Activated T-cell treated with anti-CD3 and anti-CD28 coated beads, Interleukin-2, amount 50 U/mL, for 4 hours (primary cell): ENCODE results near the gene WFIKKN2. TPM values are rescaled to one million over a fixed set of nuclear protein-coding genes. Genes with fewer than 3 reads are reported as not detected.
"Not testable (repeated sequence)": the region's sequence is repeated elsewhere in the genome, so short reads cannot be mapped to it uniquely, and the experiment has no call there.

ENCODE experiments used
- ATAC-seq, 2 donors: fragments of 200-7000 bp; cut with Tn5 transposase; one replicate each; pipeline ENCODE4 v1.10.0; 2021
- DNase-seq: peaks from one replicate; pipeline ENCODE4 v3.0.0-alpha.2; 2020
- H3K27me3 Mint-ChIP-seq: one replicate; pipeline ENCODE4 v1.8.0; 2021; ENCODE audit warnings: low read depth, mixed read lengths
- H3K36me3 Mint-ChIP-seq: one replicate; pipeline ENCODE4 v1.8.0; 2022; ENCODE audit warnings: mixed read lengths; ENCODE audit not compliant: insufficient read depth
- H3K4me1 Mint-ChIP-seq: one replicate; pipeline ENCODE4 v1.8.0; 2021; ENCODE audit warnings: low read depth, mixed read lengths
- H3K4me3 Mint-ChIP-seq: one replicate; pipeline ENCODE4 v1.8.0; 2021; ENCODE audit warnings: mild to moderate bottlenecking, moderate library complexity, mixed read lengths
- H3K9me3 Mint-ChIP-seq: one replicate; pipeline ENCODE4 v1.8.0; 2021; ENCODE audit warnings: mixed read lengths
- total RNA-seq, 3 donors: library from RNA; stranded (reverse); gene quantifications; one replicate each; pipeline ENCODE4 v1.2.1, GENCODE V29; 2021

WFIKKN2 gene
- total RNA-seq, 3 donors from 2014 or later = not detected

GRCh38 chr17:50845240-50846147 is 10.1 kb downstream of the WFIKKN2 start:
- Mint-ChIP-seq H3K4me3 (no peak overlapping the region), H3K4me1 (peaks cover 1% of the 10 kb centered on the region), H3K9me3 (no peaks in the 10 kb centered on the region), H3K36me3 (no peaks in the 10 kb centered on the region), H3K27me3 (no peaks in the 10 kb centered on the region)
- DNase-seq = no peak
- no peak for ATAC-seq

GRCh38 chr17:50847566-50847965 is 12.2 kb downstream of the WFIKKN2 start:
- Mint-ChIP-seq H3K36me3 (no peaks in the 10 kb centered on the region), H3K4me1 (peaks cover 10% of the 10 kb centered on the region), H3K9me3 (no peaks in the 10 kb centered on the region), H3K4me3 (no peak overlapping the region), H3K27me3 (no peaks in the 10 kb centered on the region)
- ATAC-seq (no peak), DNase-seq (no peak)

- Mint-ChIP-seq H3K4me1 (peaks cover 14% of the 10 kb centered on the region), H3K36me3 (no peaks in the 10 kb centered on the region), H3K9me3 (no peaks in the 10 kb centered on the region), H3K27me3 (no peaks in the 10 kb centered on the region), H3K4me3 (no peak overlapping the region)
- no peak for ATAC-seq
- DNase-seq = no peak
These were observed 12.7 kb downstream of the WFIKKN2 start for GRCh38 chr17:50848039-50848438.

- no peaks in the 10 kb centered on the region for H3K36me3 Mint-ChIP-seq
- no peaks in the 10 kb centered on the region for H3K27me3 Mint-ChIP-seq
- ATAC-seq (no peak), DNase-seq (no peak)
- H3K4me3 Mint-ChIP-seq = no peak overlapping the region
- peaks cover 17% of the 10 kb centered on the region for H3K4me1 Mint-ChIP-seq
- no peaks in the 10 kb centered on the region for H3K9me3 Mint-ChIP-seq
These were observed 13.3 kb downstream of the WFIKKN2 start for GRCh38 chr17:50848711-50849110.

- Mint-ChIP-seq H3K27me3 (no peaks in the 10 kb centered on the region), H3K4me1 (peaks cover 20% of the 10 kb centered on the region), H3K9me3 (no peaks in the 10 kb centered on the region), H3K36me3 (no peaks in the 10 kb centered on the region), H3K4me3 (no peak overlapping the region)
- DNase-seq (no peak), ATAC-seq (no peak)
These were observed 15.3 kb downstream of the WFIKKN2 start for GRCh38 chr17:50850640-50851039.

GRCh38 chr17:50853015-50853615 is 17.7 kb downstream of the WFIKKN2 start:
- Mint-ChIP-seq H3K4me1 (peaks cover 23% of the 10 kb centered on the region), H3K4me3 (no peak overlapping the region), H3K9me3 (no peaks in the 10 kb centered on the region), H3K27me3 (peaks cover 2% of the 10 kb centered on the region), H3K36me3 (no peaks in the 10 kb centered on the region)
- no peak for ATAC-seq
- no peak for DNase-seq

GRCh38 chr17:50853781-50854180 is 18.4 kb downstream of the WFIKKN2 start:
- H3K9me3 Mint-ChIP-seq = no peaks in the 10 kb centered on the region
- no peaks in the 10 kb centered on the region for H3K36me3 Mint-ChIP-seq
- ATAC-seq = no peak

GRCh38 chr17:50855708-50856330 is 20.4 kb downstream of the WFIKKN2 start:
- Mint-ChIP-seq H3K9me3 (no peaks in the 10 kb centered on the region), H3K27me3 (peaks cover 2% of the 10 kb centered on the region), H3K4me3 (no peak overlapping the region), H3K36me3 (no peaks in the 10 kb centered on the region), H3K4me1 (peaks cover 23% of the 10 kb centered on the region)
- ATAC-seq = no peak
- DNase-seq = no peak

More at GRCh38 chr17:50853781-50854180, 18.4 kb downstream of the WFIKKN2 start:
- DNase-seq = no peak
- Mint-ChIP-seq H3K27me3 (peaks cover 2% of the 10 kb centered on the region), H3K4me3 (no peak overlapping the region), H3K4me1 (peaks cover 23% of the 10 kb centered on the region)

- H3K4me1 Mint-ChIP-seq = peaks cover 25% of the 10 kb centered on the region
- no peak overlapping the region for H3K4me3 Mint-ChIP-seq
- H3K9me3 Mint-ChIP-seq = no peaks in the 10 kb centered on the region
- no peak for ATAC-seq
- peaks cover 2% of the 10 kb centered on the region for H3K27me3 Mint-ChIP-seq
- H3K36me3 Mint-ChIP-seq = peaks cover 1% of the 10 kb centered on the region
- no peak for DNase-seq
These were observed 21.0 kb downstream of the WFIKKN2 start for GRCh38 chr17:50856431-50856830.

GRCh38 chr17:50858486-50859225 is 23.3 kb downstream of the WFIKKN2 start:
- H3K9me3 Mint-ChIP-seq = no peaks in the 10 kb centered on the region
- H3K36me3 Mint-ChIP-seq = peaks cover 13% of the 10 kb centered on the region
- no peak for ATAC-seq
- no peak for DNase-seq
- H3K4me1 Mint-ChIP-seq = peaks cover 24% of the 10 kb centered on the region
- no peak overlapping the region for H3K4me3 Mint-ChIP-seq
- H3K27me3 Mint-ChIP-seq = peaks cover 2% of the 10 kb centered on the region

GRCh38 chr17:50859727-50860126 is 24.3 kb downstream of the WFIKKN2 start:
- not testable (repeated sequence) for H3K27me3 Mint-ChIP-seq, DNase-seq, ATAC-seq, H3K9me3 Mint-ChIP-seq, H3K4me3 Mint-ChIP-seq
- H3K4me1 Mint-ChIP-seq = peaks cover 31% of the 10 kb centered on the region
- peaks cover 13% of the 10 kb centered on the region for H3K36me3 Mint-ChIP-seq

- H3K4me1 Mint-ChIP-seq = peaks cover 31% of the 10 kb centered on the region
- no peak overlapping the region for H3K4me3 Mint-ChIP-seq
These were observed 25.9 kb downstream of the WFIKKN2 start for GRCh38 chr17:50861334-50861676.

GRCh38 chr17:50861822-50862528 is 26.6 kb downstream of the WFIKKN2 start:
- Mint-ChIP-seq H3K36me3 (peaks cover 13% of the 10 kb centered on the region), H3K4me3 (no peak overlapping the region), H3K9me3 (no peaks in the 10 kb centered on the region), H3K27me3 (peaks cover 2% of the 10 kb centered on the region), H3K4me1 (peaks cover 31% of the 10 kb centered on the region)
- no peak for DNase-seq
- no peak for ATAC-seq

More at GRCh38 chr17:50861334-50861676, 25.9 kb downstream of the WFIKKN2 start:
- Mint-ChIP-seq H3K27me3 (peaks cover 2% of the 10 kb centered on the region), H3K9me3 (no peaks in the 10 kb centered on the region), H3K36me3 (peaks cover 13% of the 10 kb centered on the region)
- ATAC-seq = no peak
- no peak for DNase-seq
